ENCODE measurements around the gene GRHL1.
A peak's percentile ranks its signal among the peaks of the same experiment; 100 is the strongest.
"Not testable (repeated sequence)": the region's sequence is repeated elsewhere in the genome, so short reads cannot be mapped to it uniquely, and the experiment has no call there.

Gene GRHL1

GRCh38 chr2:10026940-10027569 lies 75.6 kb downstream of the GRHL1 start:
- no peak for DNase-seq (ENCODE audit: low spot score)

DNA sequence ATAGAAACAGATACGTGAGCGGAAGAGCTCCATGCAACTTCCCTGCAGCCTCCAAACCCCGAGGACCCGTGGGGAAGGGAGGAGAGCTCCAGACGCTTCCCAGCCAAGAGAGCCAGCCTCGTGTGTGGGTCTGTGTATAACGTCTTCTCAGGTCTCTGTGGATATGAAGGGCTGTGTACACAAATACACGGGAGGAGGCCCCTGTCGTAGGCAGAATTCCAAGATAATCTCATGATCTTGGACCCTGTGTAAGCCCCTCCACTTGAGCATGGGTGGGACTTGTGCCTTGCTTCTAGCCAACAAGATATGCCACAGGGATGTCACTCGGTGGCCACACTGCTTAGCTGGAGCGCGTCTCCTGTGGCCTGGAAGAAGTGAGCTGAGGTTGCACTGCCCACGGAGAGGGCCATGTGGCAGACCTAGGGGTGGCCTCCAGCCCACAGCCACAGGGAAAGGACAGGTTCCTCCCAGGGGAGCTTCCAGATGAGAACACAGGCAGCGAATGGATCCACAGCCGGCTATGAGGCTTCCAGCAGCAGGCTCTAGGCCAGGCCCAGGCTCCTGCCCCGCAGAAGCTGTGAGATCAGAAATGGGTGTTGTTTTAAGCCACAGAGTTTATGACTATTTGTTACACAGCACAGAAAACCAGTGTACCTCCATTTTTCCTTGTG lies 76.3 kb downstream of the GRHL1 start:
- no peak for DNase-seq (ENCODE audit: low spot score)

DNA sequence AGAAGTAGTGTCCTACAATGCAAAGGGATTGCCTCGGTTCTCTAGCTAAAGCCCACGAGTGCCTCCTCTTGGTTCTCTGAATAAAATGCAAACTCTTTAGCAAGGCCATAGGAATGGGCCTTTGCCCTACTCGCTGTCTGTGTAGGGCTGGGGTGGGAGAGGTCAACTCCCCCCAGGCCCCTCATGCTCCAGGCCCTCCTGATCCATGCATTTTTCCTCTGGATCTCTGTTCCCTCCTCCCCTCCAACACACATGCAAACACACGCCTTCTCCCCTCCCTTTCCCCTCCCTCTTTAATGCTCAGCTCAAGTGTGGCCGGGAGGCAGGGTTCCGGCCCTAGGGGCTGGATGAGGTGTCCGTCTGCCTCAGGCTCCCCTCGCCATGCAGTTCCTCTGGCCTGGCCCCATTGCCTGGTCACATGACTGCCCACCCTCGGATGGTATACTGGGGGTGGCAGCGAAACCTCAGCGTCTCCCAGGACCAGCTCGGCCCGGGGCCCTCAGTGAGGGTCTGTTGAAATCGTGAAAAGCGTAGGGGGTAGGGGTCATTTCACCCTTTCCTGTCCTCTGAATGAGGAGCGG lies 77.0 kb downstream of the GRHL1 start:
- no peak for DNase-seq (ENCODE audit: low spot score)

- peak; percentile 54 for DNase-seq (ENCODE audit: low spot score)
Observed at GRCh38 chr2:10028988-10029874, 77.7 kb downstream of the GRHL1 start.

GRCh38 chr2:10029875-10030223 lies 78.4 kb downstream of the GRHL1 start:
- DNase-seq (ENCODE audit: low spot score), result no peak

DNA sequence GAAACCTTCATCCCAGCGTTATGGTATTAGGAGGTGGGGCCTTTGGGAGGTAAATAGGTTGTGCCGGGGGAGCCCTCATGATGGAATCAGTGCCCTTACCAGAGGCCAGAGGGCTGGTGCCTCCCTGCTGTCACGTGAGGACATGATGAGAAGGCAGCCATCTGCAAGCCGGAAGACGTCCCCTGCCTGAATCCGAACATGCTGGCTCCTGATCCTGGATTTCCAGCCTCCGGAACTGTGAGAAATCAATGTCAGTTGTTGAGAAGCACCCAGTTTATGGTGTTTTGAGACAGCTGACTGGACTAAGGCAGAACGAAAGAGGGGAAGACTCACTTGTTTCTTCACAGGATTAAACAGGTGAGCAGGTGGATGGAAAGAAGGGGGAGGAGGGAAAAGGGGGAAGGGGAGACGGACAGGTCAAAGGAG lies 78.8 kb downstream of the GRHL1 start:
- DNase-seq (ENCODE audit: low spot score), result no peak

GRCh38 chr2:10030798-10031197 lies 79.3 kb downstream of the GRHL1 start:
- not testable (repeated sequence) for DNase-seq (ENCODE audit: low spot score)

GRCh38 chr2:10031886-10032745 lies 80.6 kb downstream of the GRHL1 start:
- DNase-seq (ENCODE audit: low spot score), result no peak

DNA sequence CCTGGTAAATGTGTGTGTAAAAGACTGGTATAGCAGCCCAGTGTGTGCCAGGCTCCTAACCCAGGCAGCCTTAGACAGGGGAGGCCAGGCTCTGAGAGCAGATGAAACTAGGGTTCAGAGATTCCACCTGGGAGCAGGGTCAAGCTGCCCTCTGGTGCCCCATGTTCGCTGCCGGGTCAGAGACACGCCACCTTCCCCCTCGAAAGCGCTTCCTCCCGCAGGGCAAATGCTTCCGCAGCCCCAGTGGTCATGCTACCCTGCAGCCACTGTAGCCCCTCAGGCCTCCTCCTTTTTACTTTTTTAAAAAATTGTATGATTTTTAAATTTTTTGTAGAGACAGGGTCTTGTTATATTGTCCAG lies 81.2 kb downstream of the GRHL1 start:
- no peak for DNase-seq (ENCODE audit: low spot score)

DNA sequence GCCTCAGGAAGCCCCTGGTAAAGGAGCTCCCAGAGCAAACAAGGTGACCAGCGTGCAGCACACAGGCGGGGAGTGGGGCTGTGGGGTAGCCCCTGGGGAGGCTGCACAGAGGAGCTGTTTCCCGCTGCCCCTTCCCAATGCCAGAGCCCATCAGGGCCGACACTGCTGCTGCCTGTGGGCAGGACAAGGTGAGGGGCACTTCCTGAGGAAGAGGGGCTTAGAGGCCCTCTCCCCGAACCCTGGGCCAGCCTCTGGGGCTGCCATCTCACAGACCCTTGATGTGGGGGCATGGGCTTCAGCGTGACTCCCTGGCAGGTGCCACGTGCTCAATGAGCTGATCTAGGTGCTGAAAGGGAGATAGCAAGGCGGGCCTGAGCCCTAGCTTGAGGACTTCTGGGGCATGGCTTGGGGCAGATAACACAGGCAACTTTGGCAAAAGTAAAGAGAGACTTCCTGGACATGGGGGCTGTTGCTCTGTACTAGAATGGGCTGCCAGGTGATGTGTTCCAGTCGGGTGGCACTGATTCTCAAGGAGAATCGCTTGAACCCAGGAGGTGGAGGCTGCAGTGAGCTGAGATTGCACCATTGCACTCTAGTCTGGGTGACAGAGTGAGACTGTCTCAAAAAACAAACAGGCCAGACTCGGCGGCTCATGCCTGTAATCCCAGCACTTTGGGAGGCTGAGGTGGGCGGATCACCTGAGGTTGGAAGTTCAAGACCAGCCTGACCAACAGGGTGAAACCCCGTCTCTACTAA lies 81.9 kb downstream of the GRHL1 start:
- no peak for DNase-seq (ENCODE audit: low spot score)

DNA sequence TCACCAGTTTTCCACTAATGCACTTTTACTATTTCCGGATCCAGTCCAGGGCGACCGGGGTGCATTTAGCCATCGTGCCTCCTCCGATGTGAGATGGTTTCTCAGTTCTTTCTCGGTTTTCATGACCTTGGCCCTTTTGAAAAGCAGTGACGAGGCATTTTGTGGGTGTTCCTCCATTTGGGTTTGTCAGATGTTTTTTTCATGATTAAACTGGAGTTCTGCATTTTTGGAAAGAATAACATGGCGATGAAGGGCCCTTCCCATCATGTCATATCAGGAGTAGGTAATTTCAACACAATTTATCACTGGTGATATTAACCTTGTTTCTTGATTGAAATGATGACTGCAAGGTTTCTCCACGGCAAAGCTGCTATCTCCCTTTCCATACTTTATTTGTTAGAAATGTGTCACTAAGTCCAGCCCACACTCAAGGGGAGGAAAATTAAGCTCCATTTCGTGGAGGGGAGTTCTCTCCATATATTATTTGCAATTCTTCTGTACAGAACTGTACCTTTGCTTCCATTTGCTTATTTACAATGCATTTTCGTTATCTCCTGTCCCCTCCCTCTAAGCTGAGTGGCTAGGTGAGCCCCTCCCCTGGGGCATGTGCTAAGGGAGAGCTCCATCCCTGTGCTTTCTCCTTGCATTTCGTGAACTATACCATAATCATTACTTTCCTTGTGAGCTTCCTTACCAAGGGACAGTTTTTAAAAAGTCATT lies 83.0 kb downstream of the GRHL1 start:
- DNase-seq (ENCODE audit: low spot score), result no peak

DNA sequence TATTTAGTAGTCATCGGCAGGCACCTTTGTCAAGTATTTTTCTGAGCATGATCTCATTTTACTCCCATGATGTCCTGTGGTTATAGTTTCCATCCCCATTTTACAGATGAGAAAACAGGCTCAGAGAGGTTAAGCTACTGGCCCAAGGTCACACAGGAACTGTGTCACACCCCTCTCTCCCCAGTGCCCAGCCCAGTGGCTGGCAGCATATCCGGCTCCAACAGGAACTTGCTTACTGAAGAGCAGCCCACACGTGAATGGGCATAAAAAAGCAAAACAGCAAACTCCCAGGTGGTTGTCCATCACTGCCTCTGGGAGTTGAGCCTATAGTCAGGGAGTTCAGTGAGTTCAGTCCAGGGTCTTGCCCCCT lies 83.5 kb downstream of the GRHL1 start:
- no peak for DNase-seq (ENCODE audit: low spot score)

GRCh38 chr2:10035633-10036032 lies 84.1 kb downstream of the GRHL1 start:
- no peak for DNase-seq (ENCODE audit: low spot score)

GRCh38 chr2:10036095-10036884 lies 84.8 kb downstream of the GRHL1 start:
- DNase-seq (ENCODE audit: low spot score), result peak; percentile 64

- no peak for DNase-seq (ENCODE audit: low spot score)
Observed at GRCh38 chr2:10038123-10038522, 86.6 kb downstream of the GRHL1 start.

DNA sequence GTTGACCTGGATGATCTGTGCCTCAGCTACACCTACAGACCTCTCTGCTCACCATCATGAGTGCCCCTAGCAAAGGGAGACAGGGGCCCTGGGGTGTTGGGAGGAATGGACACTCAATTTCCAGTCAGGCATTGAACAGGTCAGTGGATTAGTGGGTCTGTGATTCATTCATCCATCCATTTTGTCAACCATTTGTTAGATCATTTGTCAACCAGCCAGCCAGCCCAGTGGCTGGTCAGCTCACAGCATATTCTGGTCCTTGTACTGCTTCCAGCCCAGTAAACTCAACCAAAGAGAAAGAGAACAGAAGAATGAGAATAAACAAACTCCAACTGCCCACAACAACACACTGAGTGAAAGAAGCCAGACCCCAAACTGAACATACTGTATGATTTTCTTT lies 87.2 kb downstream of the GRHL1 start:
- no peak for DNase-seq (ENCODE audit: low spot score)

- no peak for DNase-seq (ENCODE audit: low spot score)
Observed at GRCh38 chr2:10039658-10040410, 88.3 kb downstream of the GRHL1 start.

DNA sequence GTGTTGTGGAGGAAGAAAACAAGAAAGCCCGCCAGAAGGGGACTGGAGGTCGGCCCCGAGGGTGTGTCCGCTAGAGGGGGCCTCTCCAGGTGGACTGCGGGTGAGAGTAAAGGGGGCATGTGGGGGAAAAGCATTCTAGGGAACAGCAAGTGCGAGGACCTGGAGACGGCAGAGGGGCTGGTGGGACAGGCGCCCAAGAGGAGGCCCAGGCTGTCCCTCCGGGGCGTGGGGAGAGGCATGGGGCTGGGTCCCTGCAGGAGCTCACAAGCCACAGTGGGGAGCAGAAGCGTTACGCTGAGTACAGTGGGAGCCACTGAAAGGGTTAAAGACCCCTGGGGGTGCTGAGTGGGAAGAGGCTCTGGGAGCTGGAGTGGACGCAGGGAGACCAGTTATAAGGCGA lies 90.2 kb downstream of the GRHL1 start:
- DNase-seq (ENCODE audit: low spot score), result no peak

All from kidney capillary endothelial cell (primary cell).